ENCODE data around the gene ZNF808. TPM values are rescaled to one million over a fixed set of nuclear protein-coding genes. Genes with fewer than 3 reads are reported as not detected.

The ZNF808 gene
- total and polyA plus RNA-seq, 2 of the 13 experiments (the other 11 are each of a cell fraction or from before 2014, with no cell fraction given): 3.0 to 7.4 TPM

- Histone ChIP-seq H3K4me1 (ENCODE audit: insufficient read depth, low read length) (peaks cover 22% of the 10 kb centered on the region), H2AFZ (ENCODE audit: low read length) (no peak overlapping the region), H3K9me3 (ENCODE audit: low read length) (peaks cover 6% of the 10 kb centered on the region; the same call in 1 of the 2 replicates), H3K4me2 (ENCODE audit: low read depth, low read length) (no peak overlapping the region), H3K27me3 (ENCODE audit: control insufficient read depth in 1 of 2, insufficient read depth in 2 of 2, low read length in 2 of 2) (no peaks in the 10 kb centered on the region; a peak in 2 of 5 replicates), H3K79me2 (ENCODE audit: insufficient read depth, low read length) (no peaks in the 10 kb centered on the region), H3K4me3 (replicated peaks in 1 of 3; ENCODE audit: insufficient read depth in 1 of 3, low read depth in 2 of 3, low read length in 3 of 3) (no peak overlapping the region), H3K27ac (ENCODE audit: extremely low read length, insufficient read depth, low read length) (no peak overlapping the region), H3K36me3 (replicated peaks in 1 of 2; ENCODE audit: control insufficient read depth in 1 of 2, insufficient read depth in 2 of 2, low read length in 2 of 2) (no peaks in the 10 kb centered on the region), H4K20me1 (ENCODE audit: insufficient read depth, low read length) (no peaks in the 10 kb centered on the region), H3K9ac (ENCODE audit: insufficient read depth, low read depth, low read length) (no peak overlapping the region)
- TF ChIP-seq RBFOX2 (IDR thresholded peaks at IDR 0.05; ENCODE audit: low read depth, low read length) (no peak), ATF7 (IDR thresholded peaks at IDR 0.05) (no peak), ATF7 (CRISPR knock-in tag; IDR thresholded peaks at IDR 0.05) (no peak), HDAC6 (IDR thresholded peaks at IDR 0.05; ENCODE audit: low read depth, low read length) (no peak), ZXDC (CRISPR knock-in tag; IDR thresholded peaks at IDR 0.05) (no peak), TARDBP (CRISPR knock-in tag; IDR thresholded peaks at IDR 0.05) (no peak), CEBPG (CRISPR knock-in tag; IDR thresholded peaks at IDR 0.05) (no peak), ZNF800 (CRISPR knock-in tag; IDR thresholded peaks at IDR 0.05) (no peak), ZNF652 (CRISPR knock-in tag; IDR thresholded peaks at IDR 0.05; ENCODE audit: borderline replicate concordance, low read depth) (no peak)
- BruUV-seq (replicated peaks): no TSS peak
- ChIA-PET CTCF (ENCODE audit: low intra/inter-chr PET ratio, low total read pairs) (no interaction called here), POLR2A (no interaction called here)
- ATAC-seq (no peak), DNase-seq (ENCODE audit: low spot score) (no peak), FAIRE-seq (no peak)
- WGBS (ENCODE audit: low lambda C conversion rate): 81% methylated on average over 20 of the region's 20 CpGs
- in situ Hi-C loops (cut with HindIII; ENCODE audit: extremely low pct_ligation_motif_present, low pct_unique_long_range_greater_than_20kb) (no loop called here), intact Hi-C loops (cut with micrococcal nuclease; ENCODE audit: unreplicated experiment) (no loop called here)
Measured at GRCh38 chr19:52524086-52524485, 3.4 kb upstream of the ZNF808 start.
